SK-N-SH treated with all-trans-retinoic acid at 6 μM for 48 hours (cell line): ENCODE measurements around the gene RAI14.

Source experiments
- BACH2 ChIP-seq: fragments of 250-450 bp; sonication (Bioruptor Pico); IDR thresholded peaks from 2 replicates; pipeline ENCODE4 v1.9.0; 2021; ENCODE audit warnings: mild to moderate bottlenecking, borderline replicate concordance
- POU6F1 ChIP-seq: fragments of 250-450 bp; sonication (Bioruptor Pico); IDR thresholded peaks from 2 replicates; pipeline ENCODE4 v1.8.0; 2021; ENCODE audit warnings: low read depth, mild to moderate bottlenecking, moderate library complexity, borderline replicate concordance

GRCh38 chr5:34724741-34725140 lies 68.6 kb downstream of the RAI14 start:
- TF ChIP-seq BACH2 (CRISPR knock-in tag) = no peak
- no peak for TF ChIP-seq POU6F1 (CRISPR knock-in tag)
